DOHH2 (cell line): ENCODE data around the gene RCOR1.

Experiments
- H3F3A ChIP-seq: fragments of 200-600 bp; sonication (generic), shearing (Covaris generic); 2 replicates; pipeline ENCODE4 v1.6.0; 2016; ENCODE audit warnings: antibody characterized with exemption, mild to moderate bottlenecking; ENCODE audit not compliant: control insufficient read depth, insufficient read depth
- H3K27ac ChIP-seq: fragments of 200-600 bp; sonication (generic); 2 replicates; pipeline ENCODE4 v1.5.1; 2014; ENCODE audit warnings: low read depth, mild to moderate bottlenecking, low read length, moderate library complexity
- H3K27me3 ChIP-seq: fragments of 200-600 bp; sonication (generic); 2 replicates; pipeline ENCODE4 v1.6.1; 2014; ENCODE audit warnings: mild to moderate bottlenecking, low read length, mixed read lengths; ENCODE audit not compliant: control insufficient read depth
- H3K36me3 ChIP-seq: fragments of 200-600 bp; sonication (generic); 2 replicates; pipeline ENCODE4 v1.6.1; 2014; ENCODE audit warnings: mild to moderate bottlenecking, low read length, moderate library complexity, mixed read lengths; ENCODE audit not compliant: control insufficient read depth
- H3K4me1 ChIP-seq: fragments of 200-600 bp; sonication (generic); 2 replicates; pipeline ENCODE4 v1.6.1; 2014; ENCODE audit warnings: mild to moderate bottlenecking, low read length, mixed read lengths; ENCODE audit not compliant: control insufficient read depth
- H3K4me2 ChIP-seq: fragments of 200-600 bp; sonication (generic); 2 replicates; pipeline ENCODE4 v1.6.0; 2014; ENCODE audit warnings: mild to moderate bottlenecking, low read length, moderate library complexity
- H3K4me3 ChIP-seq: fragments of 200-600 bp; sonication (generic); 2 replicates; pipeline ENCODE4 v1.5.1; 2014; ENCODE audit warnings: mild to moderate bottlenecking, low read length, mixed read lengths
- H3K79me2 ChIP-seq: fragments of 200-600 bp; sonication (generic); 2 replicates; pipeline ENCODE4 v1.6.1; 2014; ENCODE audit warnings: mild to moderate bottlenecking, low read length, mixed read lengths; ENCODE audit not compliant: control insufficient read depth
- H3K9me2 ChIP-seq: fragments of 200-600 bp; sonication (generic); replicated peaks from 2 replicates; pipeline ENCODE4 v1.6.1; 2014; ENCODE audit warnings: mild to moderate bottlenecking, low read length, mixed read lengths; ENCODE audit not compliant: control insufficient read depth
- H3K9me3 ChIP-seq: fragments of 200-600 bp; sonication (generic); 2 replicates; pipeline ENCODE4 v1.6.1; 2014; ENCODE audit warnings: antibody characterized with exemption, low read length, mixed read lengths; ENCODE audit not compliant: control insufficient read depth, insufficient read depth
- H4K20me1 ChIP-seq: fragments of 200-600 bp; sonication (generic); 2 replicates; pipeline ENCODE4 v1.6.0; 2014; ENCODE audit warnings: low read depth, mild to moderate bottlenecking, antibody characterized with exemption, low read length, moderate library complexity; ENCODE audit not compliant: control insufficient read depth, insufficient read depth
- EZH2phosphoT487 ChIP-seq: fragments of 200-600 bp; sonication (generic); IDR thresholded peaks from 2 replicates; pipeline ENCODE4 v1.6.1; 2017; ENCODE audit warnings: borderline replicate concordance, mild to moderate bottlenecking, antibody characterized with exemption, low read length, moderate library complexity, mixed read lengths
- TF ChIP-seq, protein P1 (sequence below): fragments of 200-600 bp; sonication (generic); IDR thresholded peaks from one replicate; pipeline ENCODE4 v1.5.1; 2014; ENCODE audit warnings: antibody characterized with exemption, mild to moderate bottlenecking, low read depth, low read length; ENCODE audit not compliant: poor library complexity, severe bottlenecking

RCOR1 gene

DNA sequence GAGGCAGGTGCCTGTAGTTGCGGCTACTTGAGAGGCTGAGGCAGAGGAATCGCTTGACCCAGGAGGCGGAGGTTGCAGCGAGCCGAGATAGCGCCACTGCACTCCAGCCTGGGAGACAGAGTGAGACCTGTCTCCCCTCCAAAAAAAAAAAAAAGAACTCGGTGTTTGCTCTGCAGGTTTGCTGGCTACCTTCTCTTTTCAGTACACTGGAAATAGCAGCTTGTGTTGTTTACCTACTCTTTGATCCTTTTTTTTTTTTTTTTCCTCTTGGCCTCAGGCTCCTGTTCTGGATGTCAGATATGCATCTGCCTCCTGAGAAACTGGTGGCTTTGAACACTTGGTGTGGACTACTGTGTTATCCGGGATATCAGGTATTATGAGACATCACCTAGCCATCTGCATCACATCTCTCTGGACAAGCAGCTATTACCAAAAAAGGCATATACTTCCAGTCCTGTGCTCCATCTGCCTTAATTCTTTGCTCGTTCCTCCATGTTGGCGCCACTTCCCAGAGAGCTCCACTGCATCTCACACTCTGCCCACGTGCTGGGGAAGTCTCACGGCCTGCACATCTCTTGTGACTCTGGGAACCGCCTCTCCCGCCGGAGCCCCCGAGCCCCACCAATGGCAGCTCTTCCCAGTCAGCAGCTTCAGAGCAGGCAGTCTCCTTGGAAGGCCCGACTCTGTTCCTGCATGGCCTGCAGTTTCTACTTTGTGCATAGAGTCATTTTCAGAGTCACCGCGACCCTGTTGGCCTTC, 133.9 kb downstream of the RCOR1 start:
- peaks cover 72% of the 10 kb centered on the region for H3K36me3 ChIP-seq
- no peaks in the 10 kb centered on the region for H3K9me2 ChIP-seq
- no peak overlapping the region for H3K4me3 ChIP-seq
- no peak for TF ChIP-seq EZH2phosphoT487
- TF ChIP-seq, protein P1, sequence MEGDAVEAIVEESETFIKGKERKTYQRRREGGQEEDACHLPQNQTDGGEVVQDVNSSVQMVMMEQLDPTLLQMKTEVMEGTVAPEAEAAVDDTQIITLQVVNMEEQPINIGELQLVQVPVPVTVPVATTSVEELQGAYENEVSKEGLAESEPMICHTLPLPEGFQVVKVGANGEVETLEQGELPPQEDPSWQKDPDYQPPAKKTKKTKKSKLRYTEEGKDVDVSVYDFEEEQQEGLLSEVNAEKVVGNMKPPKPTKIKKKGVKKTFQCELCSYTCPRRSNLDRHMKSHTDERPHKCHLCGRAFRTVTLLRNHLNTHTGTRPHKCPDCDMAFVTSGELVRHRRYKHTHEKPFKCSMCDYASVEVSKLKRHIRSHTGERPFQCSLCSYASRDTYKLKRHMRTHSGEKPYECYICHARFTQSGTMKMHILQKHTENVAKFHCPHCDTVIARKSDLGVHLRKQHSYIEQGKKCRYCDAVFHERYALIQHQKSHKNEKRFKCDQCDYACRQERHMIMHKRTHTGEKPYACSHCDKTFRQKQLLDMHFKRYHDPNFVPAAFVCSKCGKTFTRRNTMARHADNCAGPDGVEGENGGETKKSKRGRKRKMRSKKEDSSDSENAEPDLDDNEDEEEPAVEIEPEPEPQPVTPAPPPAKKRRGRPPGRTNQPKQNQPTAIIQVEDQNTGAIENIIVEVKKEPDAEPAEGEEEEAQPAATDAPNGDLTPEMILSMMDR = no peak
- no peak overlapping the region for H3K4me2 ChIP-seq
- H4K20me1 ChIP-seq = no peaks in the 10 kb centered on the region
- no peak overlapping the region for H3K27ac ChIP-seq
- no peaks in the 10 kb centered on the region for H3K9me3 ChIP-seq
- H3K27me3 ChIP-seq = no peaks in the 10 kb centered on the region
- no peaks in the 10 kb centered on the region for H3K79me2 ChIP-seq
- no peaks in the 10 kb centered on the region for H3F3A ChIP-seq
- H3K4me1 ChIP-seq = no peaks in the 10 kb centered on the region

DNA sequence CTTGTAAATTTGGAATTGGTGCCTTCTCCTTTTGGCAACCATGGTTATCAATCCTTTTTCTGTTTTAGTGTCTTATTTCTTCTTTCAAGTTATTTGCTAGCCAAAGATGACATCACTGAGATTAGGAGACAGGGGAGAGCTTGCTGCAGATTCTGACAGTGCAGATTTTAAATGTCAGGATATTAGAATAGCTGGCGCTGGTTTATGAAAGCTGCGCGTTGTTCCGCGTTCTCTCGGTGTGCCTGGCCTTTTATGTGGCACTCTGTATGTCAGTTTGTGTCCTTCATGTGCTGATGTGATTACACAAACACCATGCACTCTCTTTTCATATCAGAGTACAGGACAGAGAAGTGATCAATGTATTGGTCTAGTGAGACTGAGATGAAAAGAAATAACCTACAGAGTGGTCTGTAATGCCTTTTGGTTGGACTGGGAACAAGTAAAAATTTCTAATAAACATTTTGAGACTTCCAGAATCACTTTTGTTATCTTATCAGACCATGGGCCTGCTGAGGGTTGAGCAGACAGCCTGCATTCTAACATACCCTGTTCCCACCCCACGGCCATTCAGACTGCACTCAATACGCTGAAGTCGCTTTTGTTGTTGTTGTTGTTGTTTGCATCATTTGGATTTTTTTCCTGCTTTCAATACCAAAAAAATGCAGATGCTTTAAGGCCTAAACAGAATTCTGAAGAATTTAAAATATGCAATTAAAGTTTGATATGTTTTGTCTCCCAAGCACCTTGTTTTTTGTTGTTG, 135.1 kb downstream of the RCOR1 start:
- Histone ChIP-seq H4K20me1 (no peaks in the 10 kb centered on the region), H3K36me3 (peaks cover 61% of the 10 kb centered on the region)

DNA sequence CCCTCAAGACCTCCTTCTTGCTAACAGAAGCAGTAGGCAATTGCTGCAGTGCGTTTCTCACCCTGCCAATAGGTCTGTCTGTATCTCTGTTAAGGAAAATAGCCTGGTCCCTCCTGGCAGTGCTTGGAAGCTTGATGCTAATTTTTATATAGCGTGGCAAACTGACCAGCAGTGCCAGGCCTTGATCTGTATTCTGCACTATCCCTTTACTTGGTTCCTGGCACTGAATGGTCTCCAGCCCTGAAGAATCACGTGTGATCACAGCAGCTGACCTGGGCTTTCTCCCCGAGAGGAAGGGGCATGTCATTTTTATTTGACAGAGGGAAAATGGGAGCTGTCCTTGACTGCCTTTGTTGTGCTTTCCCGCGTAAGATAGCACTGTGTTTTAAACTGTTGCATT, 136.1 kb downstream of the RCOR1 start:
- Histone ChIP-seq H3F3A (no peaks in the 10 kb centered on the region), H3K27me3 (no peaks in the 10 kb centered on the region), H3K4me2 (no peak overlapping the region), H4K20me1 (no peaks in the 10 kb centered on the region), H3K4me1 (no peaks in the 10 kb centered on the region), H3K79me2 (no peaks in the 10 kb centered on the region), H3K36me3 (peaks cover 51% of the 10 kb centered on the region), H3K4me3 (no peak overlapping the region), H3K9me3 (no peaks in the 10 kb centered on the region), H3K27ac (no peak overlapping the region), H3K9me2 (no peaks in the 10 kb centered on the region)
- TF ChIP-seq, protein P1 = no peak
- TF ChIP-seq EZH2phosphoT487 = no peak

More for the DNA sequence above, 135.1 kb downstream of the RCOR1 start:
- H3K9me3 ChIP-seq = no peaks in the 10 kb centered on the region
- H3K27ac ChIP-seq = no peak overlapping the region
- H3F3A ChIP-seq = no peaks in the 10 kb centered on the region
- H3K27me3 ChIP-seq = no peaks in the 10 kb centered on the region
- H3K9me2 ChIP-seq = no peaks in the 10 kb centered on the region
- H3K79me2 ChIP-seq = no peaks in the 10 kb centered on the region
- no peak overlapping the region for H3K4me3 ChIP-seq
- H3K4me2 ChIP-seq = no peak overlapping the region
- TF ChIP-seq, protein P1 = no peak
- no peak for TF ChIP-seq EZH2phosphoT487
- H3K4me1 ChIP-seq = no peaks in the 10 kb centered on the region
